Left lobe of liver (tissue), 2 donors: Measurements from ENCODE around the gene KRTAP5-5. TPM values are rescaled to one million over a fixed set of nuclear protein-coding genes. Genes with fewer than 3 reads are reported as not detected.
"Not testable (repeated sequence)": the region's sequence is repeated elsewhere in the genome, so short reads cannot be mapped to it uniquely, and the experiment has no call there.

Source experiments
- ATAC-seq: fragments of 200-7000 bp; cut with Tn5 transposase; one replicate; pipeline ENCODE4 v1.9.1; 2020; ENCODE audit warnings: mild to moderate bottlenecking, moderate library complexity
- DNase-seq: peaks from one replicate; pipeline ENCODE4 v3.0.0-alpha.2; 2020; ENCODE audit warnings: low spot score
- total RNA-seq: library from RNA; stranded (reverse); gene quantifications from one replicate; pipeline ENCODE4 v1.2.1, GENCODE V29; 2021
- donor health status: DM: no; HTN: no; CAD: no; lungs with moderate emphysema.
- donor health status: DM: no; HTN: yes; CAD: no.

Gene KRTAP5-5
- not detected for total RNA-seq

DNA sequence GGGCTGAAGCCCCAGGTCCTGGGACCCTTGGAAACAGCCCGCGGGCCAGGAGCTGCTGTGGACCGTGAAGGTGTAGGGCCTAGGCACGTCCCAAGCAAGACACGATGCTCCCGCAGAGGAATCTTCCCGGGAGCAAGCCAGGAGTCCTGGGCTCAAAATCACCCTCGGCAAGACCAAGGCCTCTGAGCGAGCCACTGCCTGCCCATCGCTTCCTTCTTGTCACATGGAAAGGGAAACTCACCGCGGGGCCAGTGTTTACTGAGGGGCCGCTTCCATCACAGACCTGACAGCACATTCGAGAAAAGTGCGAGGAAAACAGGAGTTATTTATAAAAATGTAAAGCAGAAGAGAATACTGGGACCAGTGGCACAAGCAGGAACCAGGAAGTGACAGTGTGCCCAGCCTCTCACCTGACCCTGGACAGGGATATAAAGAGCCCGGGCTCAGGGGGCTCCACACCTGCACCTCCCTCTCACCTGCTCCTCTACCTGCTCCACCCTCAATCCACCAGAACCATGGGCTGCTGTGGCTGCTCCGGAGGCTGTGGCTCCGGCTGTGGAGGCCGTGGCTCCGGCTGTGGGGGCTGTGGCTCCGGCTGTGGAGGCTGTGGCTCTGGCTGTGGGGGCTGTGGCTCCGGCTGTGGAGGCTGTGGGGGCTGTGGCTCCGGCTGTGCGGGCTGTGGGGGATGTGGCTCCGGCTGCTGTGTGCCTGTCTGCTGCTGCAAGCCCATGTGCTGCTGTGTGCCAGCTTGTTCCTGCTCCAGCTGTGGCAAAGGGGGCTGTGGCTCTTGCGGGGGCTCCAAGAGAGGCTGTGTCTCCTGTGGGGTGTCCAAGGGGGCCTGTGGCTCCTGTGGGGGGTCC is at the start of gene KRTAP5-5:
Gene KRTAP5-5 (plus strand): TSS at position 450 of the 860 bp plus-strand sequence. CDS start 66 bp downstream, at position 516.
- DNase-seq: no peak
- no peak for ATAC-seq

- ATAC-seq (no peak), DNase-seq (no peak)
Measured at GRCh38 chr11:1581976-1582375, 47.6 kb upstream of the KRTAP5-5 start.

- ATAC-seq, DNase-seq: not testable (repeated sequence)
Measured at GRCh38 chr11:1582909-1583308, 46.7 kb upstream of the KRTAP5-5 start.

DNA sequence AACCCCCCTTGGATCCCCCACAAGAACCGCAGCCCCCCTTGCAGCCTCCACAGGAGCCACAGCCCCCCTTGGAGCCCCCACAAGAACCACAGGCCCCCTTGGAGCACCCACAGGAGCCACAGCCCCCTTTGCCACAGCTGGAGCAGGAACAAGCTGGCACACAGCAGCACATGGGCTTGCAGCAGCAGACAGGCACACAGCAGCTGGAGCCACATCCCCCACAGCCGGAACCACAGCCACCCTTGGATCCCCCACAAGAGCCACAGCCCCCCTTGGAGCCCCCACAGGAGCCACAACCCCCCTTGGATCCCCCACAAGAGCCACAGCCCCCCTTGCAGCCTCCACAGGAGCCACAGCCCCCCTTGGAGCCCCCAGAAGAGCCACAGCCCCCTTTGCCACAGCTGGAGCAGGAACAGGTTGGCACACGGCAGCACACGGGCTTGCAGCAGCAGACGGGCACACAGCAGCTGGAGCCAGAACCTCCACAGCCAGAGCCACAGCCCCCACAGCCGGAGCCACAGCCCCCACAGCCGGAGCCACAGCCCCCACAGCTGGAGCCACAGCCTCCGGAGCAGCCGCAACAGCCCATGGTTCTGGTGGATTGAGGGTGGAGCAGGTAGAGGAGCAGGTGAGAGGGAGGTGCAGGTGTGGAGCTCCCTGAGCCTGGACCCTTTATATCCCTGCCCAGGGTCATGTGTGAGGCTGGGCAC is 44.8 kb upstream of the KRTAP5-5 start, which contains the start of gene KRTAP5-1:
Gene KRTAP5-1 (minus strand): TSS at position 623 of the 710 bp plus-strand sequence. CDS start 34 bp downstream, at position 589.
- ATAC-seq, DNase-seq: not testable (repeated sequence)

DNA sequence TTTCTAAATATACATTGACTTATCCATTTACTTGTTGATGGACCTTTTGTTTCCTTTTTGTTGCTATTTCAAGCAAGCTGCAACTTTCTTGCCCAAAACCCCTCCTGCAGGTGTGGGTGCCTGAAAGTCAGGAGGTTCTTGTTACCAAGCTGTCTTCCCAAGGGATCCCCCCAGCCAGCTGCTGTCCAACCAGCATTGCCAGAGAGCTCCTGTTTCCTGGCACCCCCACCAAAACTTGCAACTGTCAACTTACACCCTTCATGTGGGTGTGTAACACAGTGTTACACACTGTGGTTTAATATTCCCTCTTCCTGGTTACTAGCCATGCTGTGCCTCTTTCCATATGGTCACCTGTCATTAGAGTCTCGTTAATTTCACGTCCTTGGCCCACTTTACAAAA is 42.9 kb upstream of the KRTAP5-5 start:
- DNase-seq: no peak
- ATAC-seq: no peak

DNA sequence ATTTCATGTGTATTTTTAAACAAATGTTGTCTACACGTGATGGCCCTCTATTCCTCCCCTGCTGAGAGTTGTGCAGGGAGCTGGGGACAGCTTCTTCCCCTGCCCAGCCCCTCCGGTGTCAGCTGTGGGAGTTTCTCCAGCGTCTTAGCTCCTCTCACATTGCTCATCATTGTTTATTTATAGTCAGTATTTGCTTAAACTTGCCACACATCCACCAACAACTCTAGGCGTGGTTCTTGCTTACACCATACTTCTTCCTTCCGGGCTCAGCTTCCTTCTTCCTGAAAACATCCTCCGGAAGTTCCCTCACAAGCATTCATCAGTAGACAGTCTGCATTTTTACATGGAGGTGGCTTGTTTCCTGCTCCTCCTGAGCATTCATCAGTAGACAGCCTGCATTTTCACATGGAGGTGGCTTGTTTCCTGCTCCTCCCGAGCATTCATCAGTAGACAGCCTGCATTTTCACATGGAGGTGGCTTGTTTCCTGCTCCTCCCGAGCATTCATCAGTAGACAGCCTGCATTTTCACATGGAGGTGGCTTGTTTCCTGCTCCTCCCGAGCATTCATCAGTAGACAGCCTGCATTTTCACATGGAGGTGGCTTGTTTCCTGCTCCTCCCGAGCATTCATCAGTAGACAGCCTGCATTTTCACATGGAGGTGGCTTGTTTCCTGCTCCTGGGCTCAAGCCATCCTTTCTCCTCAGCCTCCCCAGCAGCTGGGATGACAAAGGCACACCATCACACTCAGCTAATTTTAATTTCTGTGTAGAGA is 40.2 kb upstream of the KRTAP5-5 start:
- not testable (repeated sequence) for DNase-seq
- peak; percentile 21 for ATAC-seq

GRCh38 chr11:1589996-1590395 is 39.6 kb upstream of the KRTAP5-5 start:
- DNase-seq: no peak
- no peak for ATAC-seq

GRCh38 chr11:1592628-1593027 is 36.9 kb upstream of the KRTAP5-5 start:
- ATAC-seq: no peak
- DNase-seq: no peak

DNA sequence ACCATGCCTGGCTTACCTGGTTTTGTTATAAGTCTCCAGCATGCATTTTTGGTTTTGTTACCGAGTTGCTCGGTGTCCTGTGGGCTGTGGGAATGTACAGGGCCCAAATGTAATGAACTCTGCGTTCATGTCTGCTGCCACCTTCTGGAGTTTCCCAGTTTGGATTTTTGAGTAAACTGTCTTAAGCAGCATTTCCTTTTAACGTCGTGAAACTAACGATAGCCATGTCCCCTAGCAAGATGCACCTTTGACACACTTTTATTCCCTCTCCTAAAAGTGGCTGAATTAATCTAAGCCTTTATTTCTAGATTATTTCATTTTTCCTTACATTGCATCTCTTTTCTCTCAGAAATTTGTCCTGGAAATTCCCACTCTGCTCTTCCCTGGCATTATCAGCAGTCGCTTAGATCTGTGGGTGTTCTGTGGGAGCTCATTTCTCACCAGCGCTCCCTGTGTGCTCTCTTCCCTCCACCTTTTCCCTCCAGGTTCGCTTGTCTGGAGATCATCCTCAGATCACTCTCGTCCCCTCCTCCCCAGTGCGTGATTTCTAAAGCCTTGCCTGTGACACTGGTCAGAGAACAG is 33.5 kb upstream of the KRTAP5-5 start:
- DNase-seq: not testable (repeated sequence)
- peak; percentile 9 for ATAC-seq

- not testable (repeated sequence) for ATAC-seq, DNase-seq
Measured at GRCh38 chr11:1596576-1597121, 32.9 kb upstream of the KRTAP5-5 start.

GRCh38 chr11:1597331-1597993 is 32.1 kb upstream of the KRTAP5-5 start:
- DNase-seq: no peak
- no peak for ATAC-seq

- DNase-seq (no peak), ATAC-seq (no peak)
Measured at GRCh38 chr11:1597994-1598380, 31.6 kb upstream of the KRTAP5-5 start, which contains the start of gene KRTAP5-2. Gene KRTAP5-2, minus strand, starts transcription at chr11:1598294. Its CDS starts 44 bp downstream, at chr11:1598250.

GRCh38 chr11:1598406-1598805 is 31.2 kb upstream of the KRTAP5-5 start:
- not testable (repeated sequence) for ATAC-seq, DNase-seq

DNA sequence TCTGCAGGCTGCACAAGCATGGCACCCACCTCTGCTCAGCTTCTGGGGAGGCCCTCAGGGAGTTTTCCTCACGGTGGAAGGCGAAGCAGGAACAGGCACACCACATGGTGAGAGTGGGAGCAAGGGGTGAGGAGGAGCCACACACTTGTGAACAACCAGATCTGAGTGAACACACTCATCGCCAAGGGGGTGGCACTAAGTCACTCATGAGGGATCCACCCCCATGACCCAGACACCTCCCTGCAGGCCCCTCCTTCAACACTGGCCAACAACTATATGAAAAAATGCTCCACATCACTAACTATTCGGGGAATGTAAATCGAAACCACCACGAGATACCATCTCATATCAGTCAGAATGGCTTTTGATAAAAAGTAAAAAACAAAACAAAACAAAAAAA is 30.8 kb upstream of the KRTAP5-5 start:
- ATAC-seq: no peak
- no peak for DNase-seq

- DNase-seq: no peak
Measured at GRCh38 chr11:1600626-1601025, 28.9 kb upstream of the KRTAP5-5 start.

GRCh38 chr11:1601663-1602062 is 27.9 kb upstream of the KRTAP5-5 start:
- not testable (repeated sequence) for DNase-seq, ATAC-seq

More at GRCh38 chr11:1600626-1601025, 28.9 kb upstream of the KRTAP5-5 start:
- ATAC-seq: no peak

DNA sequence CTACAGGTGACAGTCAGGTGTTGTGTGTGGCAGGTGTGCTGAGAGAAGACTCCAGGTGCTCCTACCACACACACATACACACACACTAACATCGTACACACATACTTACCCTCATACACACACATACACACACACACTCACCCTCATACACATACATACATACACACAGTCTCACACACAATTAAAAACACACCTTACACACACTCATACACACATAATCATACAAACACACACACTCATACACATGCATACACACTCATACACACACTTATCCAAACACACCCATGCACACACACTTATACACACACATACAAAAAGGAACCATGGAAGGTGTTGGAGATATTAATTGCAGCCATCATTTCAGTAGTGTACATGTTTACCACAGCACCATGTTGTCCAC is 25.9 kb upstream of the KRTAP5-5 start:
- no peak for DNase-seq
- ATAC-seq: no peak

- DNase-seq (no peak), ATAC-seq (no peak)
Measured at GRCh38 chr11:1604181-1604580, 25.4 kb upstream of the KRTAP5-5 start.

DNA sequence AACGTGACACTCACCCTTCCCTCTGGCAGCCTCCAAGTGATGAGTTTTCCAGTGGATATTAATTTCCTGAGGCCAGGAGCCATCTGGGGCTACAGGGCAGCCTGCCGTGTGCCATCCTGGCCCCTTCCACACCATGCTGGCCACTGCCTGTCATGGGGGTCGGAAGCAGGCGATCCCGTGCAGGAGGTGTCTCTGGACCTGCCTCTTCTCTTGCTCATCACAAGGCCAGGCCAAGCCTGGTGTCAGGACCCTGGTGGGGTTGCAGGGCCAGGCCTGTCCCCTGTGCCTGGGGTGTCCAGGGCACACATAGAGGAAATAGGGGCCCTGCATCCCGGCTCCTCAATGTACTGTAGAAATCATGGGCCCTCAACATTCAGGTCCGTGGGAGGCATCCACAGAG is 24.9 kb upstream of the KRTAP5-5 start:
- DNase-seq (no peak), ATAC-seq (no peak)

DNA sequence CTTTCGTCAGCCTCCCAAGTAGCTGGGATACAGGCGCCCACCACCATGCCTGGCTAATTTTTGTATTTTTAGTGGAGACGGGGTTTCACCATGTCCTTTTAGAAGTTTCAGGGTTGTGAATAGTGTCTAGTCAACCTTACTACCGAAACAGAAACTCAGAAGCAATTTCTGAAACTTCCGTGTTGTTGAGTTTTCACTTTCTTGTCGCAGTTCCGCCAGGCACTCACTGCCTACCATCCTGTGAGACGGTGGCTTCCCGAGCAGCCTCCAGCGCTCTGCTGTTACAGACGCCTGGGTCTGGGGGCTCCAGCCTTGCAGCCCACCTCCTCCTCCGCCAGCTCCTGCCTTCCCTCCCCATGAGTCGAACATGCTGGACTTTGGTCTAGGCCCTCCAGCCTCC is 23.7 kb upstream of the KRTAP5-5 start:
- ATAC-seq, DNase-seq: not testable (repeated sequence)
